BJ (cell line): ENCODE measurements around the gene FBXL12. TPM values are rescaled to one million over a fixed set of nuclear protein-coding genes. Genes with fewer than 3 reads are reported as not detected.
A peak's percentile ranks its signal among the peaks of the same experiment; 100 is the strongest.
"Not testable (repeated sequence)": the region's sequence is repeated elsewhere in the genome, so short reads cannot be mapped to it uniquely, and the experiment has no call there.

ENCODE experiments used
- CTCF ChIA-PET: fragments of 350-600 bp; formaldehyde crosslinking; extraction: SDS; loops from one replicate; lab custom pipeline; 2021; ENCODE audit warnings: antibody characterized with exemption, inconsistent platforms; lab: Yijun Ruan, JAX
- POLR2A ChIA-PET: fragments of 300-600 bp; sonication (Branson Sonifier 250); formaldehyde crosslinking; extraction: SDS; loops from one replicate; lab custom pipeline; 2021; ENCODE audit warnings: antibody characterized with exemption; lab: Charles Lee
- DNase-seq: peaks from one replicate; pipeline ENCODE4 v3.0.0-alpha.2; 2011; ENCODE audit warnings: low read depth
- H3K27me3 ChIP-seq: 2 replicates; pipeline ENCODE4 v1.6.0; 2011; ENCODE audit warnings: low read length; ENCODE audit not compliant: control insufficient read depth, insufficient read depth
- H3K36me3 ChIP-seq: 2 replicates; pipeline ENCODE4 v1.5.1; 2011; ENCODE audit warnings: low read length; ENCODE audit not compliant: control insufficient read depth, insufficient read depth
- H3K4me3 ChIP-seq: 2 replicates; pipeline ENCODE4 v1.5.1; 2011; ENCODE audit warnings: low read depth, mild to moderate bottlenecking, control low read depth, low read length
- polyA plus RNA-seq: library from polyadenylated mRNA; depleted of rRNA; stranded (reverse); fragments of >200 nt; gene quantifications from 2 replicates; pipeline ENCODE4 v1.2.3, GENCODE V29; 2011
- TF ChIP-seq, protein P1 (sequence below): IDR thresholded peaks from 2 replicates; pipeline ENCODE4 v1.5.1; 2011; ENCODE audit warnings: low read depth, mild to moderate bottlenecking, control low read depth, inconsistent platforms, low read length, moderate library complexity; ENCODE audit not compliant: insufficient read depth

FBXL12 gene
- polyA plus RNA-seq, 1 experiment, result 35.3 TPM

DNA sequence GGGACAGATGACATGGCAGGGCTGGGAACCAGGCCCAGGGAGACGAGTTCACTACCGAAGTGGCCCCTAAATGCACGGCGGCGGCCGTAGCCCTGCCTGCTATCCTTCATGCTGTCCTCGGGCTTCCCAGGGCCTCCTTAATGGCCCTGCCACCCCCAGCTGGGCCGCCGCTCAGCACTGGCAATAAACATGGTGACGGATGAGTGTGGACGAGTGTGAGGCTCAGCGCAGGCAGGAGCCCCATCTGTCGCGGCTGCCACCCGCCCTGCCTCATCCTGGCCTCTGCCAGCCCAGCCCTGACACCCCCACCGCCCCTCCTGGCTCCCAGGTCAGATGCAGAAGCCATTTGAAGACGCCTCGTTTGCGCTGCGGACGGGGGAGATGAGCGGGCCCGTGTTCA is 29.9 kb upstream of the FBXL12 start:
- H3K36me3 ChIP-seq, result peaks cover 15% of the 10 kb centered on the region
- H3K27me3 ChIP-seq, result no peaks in the 10 kb centered on the region
- ChIA-PET CTCF (no interaction called here), POLR2A (no interaction called here)
- TF ChIP-seq, protein P1, sequence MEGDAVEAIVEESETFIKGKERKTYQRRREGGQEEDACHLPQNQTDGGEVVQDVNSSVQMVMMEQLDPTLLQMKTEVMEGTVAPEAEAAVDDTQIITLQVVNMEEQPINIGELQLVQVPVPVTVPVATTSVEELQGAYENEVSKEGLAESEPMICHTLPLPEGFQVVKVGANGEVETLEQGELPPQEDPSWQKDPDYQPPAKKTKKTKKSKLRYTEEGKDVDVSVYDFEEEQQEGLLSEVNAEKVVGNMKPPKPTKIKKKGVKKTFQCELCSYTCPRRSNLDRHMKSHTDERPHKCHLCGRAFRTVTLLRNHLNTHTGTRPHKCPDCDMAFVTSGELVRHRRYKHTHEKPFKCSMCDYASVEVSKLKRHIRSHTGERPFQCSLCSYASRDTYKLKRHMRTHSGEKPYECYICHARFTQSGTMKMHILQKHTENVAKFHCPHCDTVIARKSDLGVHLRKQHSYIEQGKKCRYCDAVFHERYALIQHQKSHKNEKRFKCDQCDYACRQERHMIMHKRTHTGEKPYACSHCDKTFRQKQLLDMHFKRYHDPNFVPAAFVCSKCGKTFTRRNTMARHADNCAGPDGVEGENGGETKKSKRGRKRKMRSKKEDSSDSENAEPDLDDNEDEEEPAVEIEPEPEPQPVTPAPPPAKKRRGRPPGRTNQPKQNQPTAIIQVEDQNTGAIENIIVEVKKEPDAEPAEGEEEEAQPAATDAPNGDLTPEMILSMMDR, result no peak
- DNase-seq, result no peak
- H3K4me3 ChIP-seq, result no peak overlapping the region

DNA sequence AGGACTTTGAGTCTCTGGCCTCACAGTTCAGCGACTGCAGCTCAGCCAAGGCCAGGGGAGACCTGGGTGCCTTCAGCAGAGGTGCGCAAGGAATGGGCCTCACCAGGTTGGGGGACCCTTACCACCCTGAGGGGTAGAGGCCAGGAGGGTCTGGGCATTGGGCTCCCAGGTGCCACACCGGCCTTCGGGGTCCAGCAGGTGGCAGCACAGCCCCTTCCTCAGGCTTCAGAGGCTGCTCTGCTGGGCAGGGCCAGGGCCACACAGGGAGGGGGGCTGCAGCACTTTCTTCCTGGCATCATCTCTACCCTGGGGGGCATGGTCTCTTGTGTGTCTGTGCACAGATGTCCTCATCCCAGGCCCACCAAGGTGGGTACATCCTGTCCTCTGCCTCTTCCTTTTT is 29.2 kb upstream of the FBXL12 start:
- H3K36me3 ChIP-seq, result peaks cover 18% of the 10 kb centered on the region
- H3K4me3 ChIP-seq, result no peak overlapping the region
- ChIA-PET POLR2A (no interaction called here), CTCF (interaction anchor here (0.6 to 1.3 kb wide), 5 partner anchors 9 to 1521 kb away, joined by 3 to 8 read pairs (median 4); no protein-coding TSS in a partner anchor)
- H3K27me3 ChIP-seq, result no peaks in the 10 kb centered on the region
- DNase-seq, result no peak
- TF ChIP-seq, protein P1, result peak; percentile 39

DNA sequence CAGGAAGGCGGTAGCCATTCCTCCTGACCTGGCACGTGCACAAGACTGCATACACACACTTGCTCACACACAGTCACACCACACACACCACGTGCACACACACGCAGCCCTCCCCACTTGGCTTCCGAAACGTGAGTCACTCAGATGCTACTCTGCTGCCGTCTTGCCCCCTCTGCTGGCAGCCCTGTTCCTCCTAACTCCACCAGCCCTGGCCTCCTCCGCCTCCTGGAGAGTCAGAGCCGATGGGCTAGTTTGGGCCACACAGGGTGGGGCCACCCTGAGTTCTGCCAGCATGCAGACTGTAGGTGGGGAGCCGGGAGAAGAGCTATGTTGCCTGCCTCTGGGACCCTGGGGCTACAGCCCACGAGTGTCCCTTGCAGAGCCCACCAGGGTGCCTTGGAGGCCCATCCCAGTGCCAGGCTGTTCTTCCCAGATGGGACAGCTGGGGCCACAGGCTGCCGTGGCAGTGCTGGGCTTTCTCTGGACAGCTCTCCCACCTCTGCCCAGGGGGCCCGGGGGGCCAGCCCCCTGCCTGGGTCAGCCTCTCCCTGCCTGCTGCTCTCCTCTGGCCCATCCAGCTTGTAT is 28.3 kb upstream of the FBXL12 start:
- Histone ChIP-seq H3K4me3 (no peak overlapping the region), H3K36me3 (peaks cover 25% of the 10 kb centered on the region), H3K27me3 (no peaks in the 10 kb centered on the region)
- TF ChIP-seq, protein P1, result peak; percentile 94
- peak; percentile 66 for DNase-seq
- ChIA-PET CTCF (interaction anchor here (0.9 to 1.3 kb wide), 4 partner anchors 8 to 26 kb away, joined by 3 to 8 read pairs (median 4); no protein-coding TSS in a partner anchor), POLR2A (no interaction called here)

DNA sequence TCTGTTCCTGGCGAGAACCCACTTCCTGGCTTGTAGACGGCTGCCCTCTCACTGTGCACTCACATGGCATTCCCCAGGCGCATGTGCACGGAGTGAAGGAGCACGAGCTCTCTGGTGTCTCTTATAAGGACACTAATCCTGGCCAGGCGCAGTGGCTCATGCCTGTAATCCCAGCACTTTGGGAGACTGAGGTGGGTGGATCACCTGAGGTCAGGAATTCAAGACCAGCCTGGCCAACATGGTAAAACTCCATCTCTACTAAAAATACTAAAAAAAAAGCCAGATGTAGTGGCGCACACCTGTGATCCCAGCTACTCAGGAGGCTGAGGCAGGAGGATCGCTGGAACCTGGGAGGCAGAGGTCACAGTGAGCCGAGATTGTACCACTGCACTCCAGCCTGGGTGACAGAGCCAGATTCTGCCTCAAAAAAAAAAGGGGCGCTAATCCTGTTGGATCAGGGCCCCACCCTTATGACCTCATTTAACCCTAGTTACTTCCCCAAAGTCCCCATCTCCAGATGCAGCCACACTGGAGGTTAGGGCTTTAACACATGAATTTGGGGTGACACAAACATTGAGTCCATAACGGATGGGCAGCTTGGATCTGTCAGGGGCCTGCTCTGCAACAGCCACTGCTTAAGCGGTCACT is 24.9 kb upstream of the FBXL12 start:
- POLR2A ChIA-PET, DNase-seq, H3K27me3 ChIP-seq, H3K4me3 ChIP-seq, CTCF ChIA-PET: not testable (repeated sequence)
- H3K36me3 ChIP-seq, result peaks cover 36% of the 10 kb centered on the region

DNA sequence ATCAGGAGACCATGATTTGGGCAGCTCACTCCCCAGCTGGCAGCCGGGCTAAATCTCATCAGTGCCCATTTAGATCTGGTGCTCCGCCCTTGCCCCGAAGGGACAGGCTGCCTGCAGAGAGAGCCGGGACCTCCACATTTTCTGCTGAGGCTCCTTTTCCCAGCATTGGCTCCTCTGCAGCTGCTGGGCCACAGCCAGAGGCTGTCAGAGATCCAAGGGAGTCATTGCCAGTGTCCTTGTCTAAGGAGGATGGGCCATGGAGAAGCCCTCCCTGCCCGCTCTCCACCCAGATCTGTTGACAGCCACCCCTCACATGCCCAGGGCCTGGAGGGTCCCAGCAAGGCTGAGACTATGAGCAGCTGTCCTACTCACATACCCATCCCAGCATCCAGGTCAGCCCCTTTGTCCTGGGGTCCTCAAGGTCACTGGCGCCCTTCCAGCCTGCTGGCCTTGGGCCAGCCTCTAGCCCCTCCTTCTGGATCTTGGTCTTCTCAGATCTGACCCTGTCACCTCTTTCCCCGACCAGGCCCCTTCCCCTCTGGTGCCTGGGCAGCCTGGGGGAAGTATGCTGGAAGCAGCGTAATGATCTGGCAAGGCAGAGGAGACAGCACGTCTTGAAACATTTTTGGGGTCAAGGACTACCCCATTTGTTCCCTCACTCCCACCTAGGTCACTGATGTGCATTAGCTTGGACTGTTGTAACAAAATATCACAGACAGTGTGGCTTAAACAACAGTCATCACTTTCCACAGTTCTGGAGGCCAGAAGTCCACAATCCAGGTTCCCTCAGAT is 24.2 kb upstream of the FBXL12 start:
- no peaks in the 10 kb centered on the region for H3K27me3 ChIP-seq
- TF ChIP-seq, protein P1, result no peak
- H3K36me3 ChIP-seq, result peaks cover 34% of the 10 kb centered on the region
- DNase-seq, result no peak
- no peak overlapping the region for H3K4me3 ChIP-seq
- ChIA-PET POLR2A (no interaction called here), CTCF (no interaction called here)
